HG02678 (cell line): ENCODE data around the gene CACNA1E.

Experiments used
- ATAC-seq: cut with Tn5 transposase; IDR thresholded peaks from one replicate; pipeline ENCODE4 v1.9.1; 2021; ENCODE audit warnings: mild to moderate bottlenecking, moderate library complexity; ENCODE audit not compliant: unreplicated experiment

The CACNA1E gene

DNA sequence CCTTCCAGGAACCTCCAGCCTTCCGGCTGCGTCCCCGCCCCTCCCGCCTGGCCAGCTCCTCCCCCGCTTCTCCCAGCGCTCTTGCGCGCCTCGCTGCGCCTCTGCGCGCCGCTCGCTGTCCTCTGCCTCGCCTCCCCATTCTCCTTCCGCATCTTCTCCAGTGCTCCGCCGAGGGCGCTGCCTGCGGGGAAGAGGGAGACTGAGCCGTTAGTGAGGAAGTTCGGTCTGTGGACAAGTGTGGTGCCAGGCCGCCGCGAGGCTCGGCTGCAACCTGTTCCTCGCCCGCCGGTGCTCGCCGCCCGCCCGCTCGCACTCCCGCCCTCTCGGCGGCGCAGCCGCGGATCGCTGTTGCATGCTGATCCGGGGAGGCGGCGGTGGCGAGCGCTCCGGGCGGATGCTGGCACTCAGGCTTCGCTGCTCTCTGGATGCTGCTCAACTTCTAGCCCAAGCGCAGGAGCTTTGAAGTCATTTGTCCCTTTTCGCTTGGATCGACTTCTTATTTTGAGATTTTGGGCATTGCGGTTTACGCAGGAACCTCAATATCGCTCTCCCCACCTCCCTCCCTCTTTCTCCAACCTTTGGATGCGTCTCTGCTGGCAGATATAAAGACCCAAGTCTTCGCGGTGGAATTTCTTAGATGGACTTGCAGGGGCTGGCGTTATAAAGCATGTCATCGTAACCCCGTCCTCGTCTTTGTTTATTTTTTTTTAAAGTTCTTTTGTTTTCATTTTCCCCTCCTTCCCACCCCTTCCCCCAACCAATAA, 614 bp upstream of the CACNA1E start:
- ATAC-seq = peak; percentile 45

- ATAC-seq = no peak
Observed at GRCh38 chr1:181484821-181485220, 1.5 kb downstream of the CACNA1E start.

GRCh38 chr1:181485287-181486097, 2.2 kb downstream of the CACNA1E start:
- ATAC-seq = peak; percentile 47

GRCh38 chr1:181486098-181486420, 2.7 kb downstream of the CACNA1E start:
- no peak for ATAC-seq

DNA sequence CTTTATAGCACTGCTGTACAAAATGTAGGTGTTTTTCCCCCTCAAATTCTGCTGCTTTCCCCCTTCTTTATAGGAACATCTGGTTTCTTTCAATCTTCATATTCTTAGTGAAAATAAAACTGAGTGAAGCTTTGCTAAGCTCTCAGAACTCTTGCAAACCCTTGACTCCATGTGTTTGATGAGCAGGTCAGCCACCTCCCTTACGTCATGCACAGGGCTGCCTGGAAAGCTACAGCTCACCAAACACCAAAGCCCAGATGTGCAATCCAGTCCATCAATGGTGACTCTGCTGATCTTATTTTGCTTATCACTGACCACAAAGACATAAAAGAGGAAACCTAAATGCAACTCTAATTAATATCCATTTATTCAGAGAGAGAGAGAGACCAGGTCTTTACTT, 5.5 kb downstream of the CACNA1E start:
- no peak for ATAC-seq

DNA sequence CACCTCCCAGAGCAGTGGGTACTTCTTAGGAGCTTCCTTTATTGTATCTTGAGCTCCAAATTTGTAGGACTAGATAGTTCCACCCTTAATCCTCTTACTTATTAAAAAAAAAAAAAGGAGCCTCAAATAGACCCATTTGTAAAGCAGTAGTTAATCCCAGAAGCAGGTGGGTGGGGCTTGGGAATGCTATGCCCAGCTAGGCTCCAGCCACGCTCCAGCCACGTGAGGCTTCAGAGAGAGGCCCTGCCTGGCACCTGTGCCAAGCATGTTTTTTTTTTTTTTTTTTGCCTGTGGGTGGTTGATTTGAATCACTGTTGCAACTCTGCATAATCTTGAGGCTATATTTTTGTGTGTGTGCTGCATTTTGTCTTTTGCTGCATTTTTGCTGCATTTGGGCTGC, 7.0 kb downstream of the CACNA1E start:
- ATAC-seq = no peak

DNA sequence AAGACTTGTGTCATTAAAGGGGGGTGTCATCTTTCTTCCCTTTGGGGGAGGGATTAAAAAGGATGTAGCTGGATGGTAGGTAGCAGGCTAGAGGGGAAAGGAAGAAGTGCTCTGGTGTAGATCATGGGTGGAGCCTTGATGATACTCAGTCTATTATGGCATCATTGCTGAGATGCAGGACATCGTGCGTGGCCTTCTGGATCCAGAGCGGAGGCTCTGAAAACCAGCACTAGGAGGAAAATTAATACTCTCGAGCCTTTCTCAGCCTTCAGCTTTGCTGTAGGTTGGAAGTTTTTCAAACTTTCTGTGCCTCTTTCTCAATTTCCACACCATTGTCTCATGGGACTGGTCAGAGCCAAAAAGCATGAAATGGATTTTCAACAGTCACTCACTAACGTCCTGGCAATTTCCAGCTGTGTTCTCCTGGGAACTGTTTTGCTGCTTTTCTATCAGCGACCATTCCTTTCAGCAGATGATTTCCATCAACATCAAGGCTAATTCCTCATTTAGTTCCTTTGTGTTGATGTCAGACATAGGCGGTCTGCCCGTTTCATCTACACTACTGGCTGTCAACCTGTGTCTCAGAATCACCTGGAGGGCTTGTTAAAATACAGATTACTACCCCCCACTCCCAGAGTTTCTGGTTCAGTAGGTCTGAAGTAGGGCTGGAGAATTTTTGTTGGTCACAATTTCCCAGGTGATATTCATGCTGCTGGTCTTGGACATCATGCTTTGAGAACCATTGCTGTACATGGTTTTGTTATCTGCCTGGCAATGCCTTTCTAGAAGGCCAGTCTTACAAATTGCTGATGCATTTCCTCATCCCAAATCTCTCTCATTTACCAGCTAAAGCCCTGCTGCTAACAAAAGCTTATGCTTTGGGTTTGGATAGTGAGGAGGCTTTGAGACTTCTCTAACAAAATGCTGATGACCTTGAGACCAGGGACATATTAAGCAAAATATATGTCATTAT, 7.7 kb downstream of the CACNA1E start:
- no peak for ATAC-seq

- ATAC-seq = no peak
Observed at GRCh38 chr1:181493166-181493565, 9.8 kb downstream of the CACNA1E start.

DNA sequence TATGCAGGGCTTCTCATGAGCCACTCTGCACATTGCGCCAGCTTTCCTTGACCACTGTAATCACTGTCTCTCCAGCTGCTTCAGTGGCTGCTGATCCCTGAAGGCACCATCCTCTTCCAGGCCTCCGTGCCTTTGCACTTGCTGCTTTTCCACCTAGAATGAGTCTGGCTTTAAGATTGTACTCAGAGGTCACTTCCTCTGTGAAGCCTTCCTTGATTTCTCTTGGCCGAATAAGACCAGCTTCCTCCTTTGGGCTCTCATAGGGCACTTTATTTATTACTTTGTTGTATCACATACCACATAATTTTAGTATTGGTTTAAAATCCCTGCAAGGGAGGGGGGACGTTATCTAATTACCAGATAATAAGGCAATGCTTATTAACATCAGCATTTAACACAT, 10.6 kb downstream of the CACNA1E start:
- ATAC-seq = no peak

DNA sequence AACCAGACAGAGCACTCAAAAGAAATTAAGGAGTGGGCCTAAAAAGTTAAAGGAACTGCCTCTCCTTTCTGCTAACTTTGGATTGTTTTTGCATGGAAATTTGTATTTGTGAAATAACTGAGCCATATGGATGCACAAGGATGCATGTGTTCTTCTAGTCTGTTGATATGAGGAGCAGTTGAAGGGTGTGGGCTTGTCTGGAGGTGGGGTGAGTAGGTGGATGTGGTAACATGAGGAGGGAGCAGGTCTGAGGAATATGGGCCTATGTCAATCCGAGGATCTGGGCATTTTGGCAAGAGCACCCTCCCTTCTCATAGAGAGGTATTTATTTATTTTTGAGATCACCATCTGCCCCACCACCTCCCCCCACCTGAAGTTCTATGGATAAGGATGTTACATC, 13.4 kb downstream of the CACNA1E start:
- ATAC-seq = no peak

DNA sequence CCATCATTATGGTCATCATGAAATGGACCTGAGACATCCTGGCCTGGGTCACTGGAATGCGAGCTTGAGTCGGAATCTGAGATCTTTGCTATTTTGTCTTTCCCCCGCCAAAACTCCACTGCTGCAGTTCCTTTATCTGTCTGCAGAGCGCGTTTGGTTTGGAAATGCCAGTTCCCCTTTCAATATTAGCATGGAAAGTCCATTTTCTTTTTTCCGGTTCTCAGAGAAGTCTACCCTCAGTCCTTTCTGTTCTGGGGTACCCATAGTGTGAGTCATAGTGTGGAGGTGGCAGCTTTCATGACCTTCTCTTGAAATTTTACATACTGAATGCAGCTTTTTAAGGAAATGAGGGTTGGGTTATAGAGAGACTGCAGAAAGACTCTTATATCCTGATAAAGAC, 14.6 kb downstream of the CACNA1E start:
- no peak for ATAC-seq

GRCh38 chr1:181499825-181500224, 16.5 kb downstream of the CACNA1E start:
- no peak for ATAC-seq

GRCh38 chr1:181500636-181501035, 17.3 kb downstream of the CACNA1E start:
- ATAC-seq = no peak

GRCh38 chr1:181501612-181502011, 18.3 kb downstream of the CACNA1E start:
- no peak for ATAC-seq

GRCh38 chr1:181503171-181503810, 20.0 kb downstream of the CACNA1E start:
- no peak for ATAC-seq

GRCh38 chr1:181504399-181504842, 21.1 kb downstream of the CACNA1E start:
- ATAC-seq = peak; percentile 46

DNA sequence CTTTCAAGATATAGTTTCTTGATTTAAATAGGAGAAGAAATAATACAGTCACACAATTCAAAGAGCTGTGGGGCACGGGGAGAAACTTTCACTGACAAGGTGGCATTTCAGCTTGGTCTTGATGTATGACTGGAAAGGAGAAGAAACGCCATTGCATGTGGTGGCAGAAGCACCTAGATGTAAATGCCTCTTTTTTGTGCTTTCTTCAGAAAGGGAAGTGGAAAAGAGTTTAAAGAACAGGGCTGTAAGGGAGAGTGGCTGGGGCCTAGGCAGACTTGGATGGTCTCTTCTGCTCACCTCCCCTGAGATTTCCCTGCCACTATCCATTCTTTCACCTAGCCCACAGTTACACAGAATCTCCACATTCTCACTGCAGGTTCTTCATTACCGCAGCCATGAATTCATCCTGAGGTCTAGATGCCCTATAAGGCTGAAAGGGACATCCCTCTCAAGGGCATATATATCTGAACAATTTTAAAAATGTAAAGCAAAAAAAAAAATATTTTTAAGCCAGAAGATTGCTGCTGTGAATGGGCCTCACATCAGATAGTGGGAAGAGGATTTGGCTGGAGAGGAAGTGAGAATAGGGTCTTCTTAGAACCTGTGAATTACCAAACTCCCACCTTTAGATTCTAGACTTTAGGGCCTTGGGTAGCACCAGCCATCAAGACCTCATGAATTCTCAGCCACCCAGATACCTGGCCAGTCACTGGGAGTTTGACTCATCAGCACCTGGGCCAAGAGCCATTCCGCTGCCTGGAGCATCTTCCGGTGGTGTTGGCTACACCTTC, 23.4 kb downstream of the CACNA1E start:
- ATAC-seq = no peak

GRCh38 chr1:181508486-181509165, 25.3 kb downstream of the CACNA1E start:
- peak; percentile 41 for ATAC-seq

GRCh38 chr1:181513786-181514297, 30.5 kb downstream of the CACNA1E start:
- ATAC-seq = no peak
